Ovary (tissue), 3 donors: ENCODE data around the gene NGEF.

Experiments used
- CTCF ChIP-seq, 3 donors: fragments of 450-650 bp in 2 of 3; fragments of 200-600 bp in 1 of 3; IDR thresholded peaks; one replicate each; pipeline versions ENCODE4 v1.5.1 to v1.8.0; 2016 to 2022; ENCODE audit warnings: antibody characterized with exemption in 3 of 3, mild to moderate bottlenecking in 1 of 3
- POLR2A ChIP-seq: fragments of 450-650 bp; IDR thresholded peaks from one replicate; pipeline ENCODE4 v1.6.1; 2017; ENCODE audit warnings: antibody characterized with exemption, mild to moderate bottlenecking, moderate library complexity
- donor health status: DM: no; HTN: no; CAD: no.

- TF ChIP-seq CTCF (IDR thresholded peaks at IDR 0.05): no peak
- no peak for TF ChIP-seq POLR2A
Measured at GRCh38 chr2:232898592-232899543, 114.2 kb downstream of the NGEF start.
